ENCODE measurements around the gene GAS7.

GAS7 gene

GRCh38 chr17:10200016-10200415 is 1.6 kb upstream of the GAS7 start:
- no peak for DNase-seq

GRCh38 chr17:10197721-10198508 is 491 bp downstream of the GAS7 start:
- DNase-seq, result no peak

GRCh38 chr17:10197362-10197720 is 1.1 kb downstream of the GAS7 start:
- no peak for DNase-seq

GRCh38 chr17:10196941-10197340 is 1.5 kb downstream of the GAS7 start:
- no peak for DNase-seq

- DNase-seq, result no peak
Measured at GRCh38 chr17:10196384-10196895, 2.0 kb downstream of the GAS7 start.

GRCh38 chr17:10195090-10195805 is 3.2 kb downstream of the GAS7 start:
- DNase-seq, result no peak

GRCh38 chr17:10193632-10194031 is 4.8 kb downstream of the GAS7 start:
- DNase-seq, result no peak

- DNase-seq, result no peak
Measured at GRCh38 chr17:10192972-10193371, 5.4 kb downstream of the GAS7 start.

- DNase-seq, result no peak
Measured at GRCh38 chr17:10192461-10192860, 5.9 kb downstream of the GAS7 start.

- DNase-seq, result no peak
Measured at GRCh38 chr17:10187456-10187855, 10.9 kb downstream of the GAS7 start.

- no peak for DNase-seq
Measured at GRCh38 chr17:10186771-10187410, 11.5 kb downstream of the GAS7 start.

GRCh38 chr17:10183931-10184930 is 14.2 kb downstream of the GAS7 start:
- no peak for DNase-seq

- no peak for DNase-seq
Measured at GRCh38 chr17:10182785-10183184, 15.6 kb downstream of the GAS7 start.

GRCh38 chr17:10178506-10178991 is 19.9 kb downstream of the GAS7 start:
- no peak for DNase-seq

- DNase-seq, result no peak
Measured at GRCh38 chr17:10177913-10178505, 20.4 kb downstream of the GAS7 start.

GRCh38 chr17:10177131-10177912 is 21.1 kb downstream of the GAS7 start:
- no peak for DNase-seq

GRCh38 chr17:10173913-10174312 is 24.5 kb downstream of the GAS7 start:
- DNase-seq, result no peak

- no peak for DNase-seq
Measured at GRCh38 chr17:10172778-10173177, 25.6 kb downstream of the GAS7 start.

GRCh38 chr17:10172241-10172741 is 26.1 kb downstream of the GAS7 start:
- no peak for DNase-seq

- DNase-seq, result no peak
Measured at GRCh38 chr17:10171581-10171981, 26.8 kb downstream of the GAS7 start.

GRCh38 chr17:10171122-10171571 is 27.3 kb downstream of the GAS7 start:
- no peak for DNase-seq

All from activated CD4-positive, alpha-beta T cell treated with anti-CD3 and anti-CD28 coated beads, Interleukin-2, amount 50 U/mL, for 1 hour (primary cell).